Muscle of leg (tissue), 11 donors: ENCODE measurements around the gene HSPG2. TPM values are rescaled to one million over a fixed set of nuclear protein-coding genes. Genes with fewer than 3 reads are reported as not detected.

ENCODE experiments used
- DNase-seq: peaks from one replicate; pipeline ENCODE4 v3.0.0; 2013
- H3K27ac ChIP-seq: one replicate; pipeline ENCODE4 v1.5.1; 2013; ENCODE audit warnings: mild to moderate bottlenecking, low read length, control low read depth
- H3K27me3 ChIP-seq: one replicate; pipeline ENCODE4 v1.6.1; 2013; ENCODE audit warnings: low read length; ENCODE audit not compliant: control insufficient read depth, insufficient read depth
- H3K36me3 ChIP-seq: one replicate; pipeline ENCODE4 v1.6.1; 2013; ENCODE audit warnings: low read length; ENCODE audit not compliant: control insufficient read depth, insufficient read depth
- H3K4me1 ChIP-seq: one replicate; pipeline ENCODE4 v1.6.1; 2013; ENCODE audit warnings: low read length; ENCODE audit not compliant: control insufficient read depth, insufficient read depth
- H3K4me3 ChIP-seq: one replicate; pipeline ENCODE4 v1.5.1; 2013; ENCODE audit warnings: low read length, control low read depth
- H3K9me3 ChIP-seq: replicated peaks from 2 replicates; pipeline ENCODE4 v1.6.1; 2013; ENCODE audit warnings: low read depth, low read length; ENCODE audit not compliant: control insufficient read depth
- WGBS: methylation state at CpG from one replicate; pipeline ENCODE4 v1.1.5; 2013; ENCODE audit warnings: missing lambda C conversion rate; ENCODE audit not compliant: insufficient coverage; 5-methylcytosine and 5-hydroxymethylcytosine counted together
- polyA plus RNA-seq, 8 donors: library from polyadenylated mRNA; unstranded; fragments of 120-200 nt; gene quantifications; one replicate each; pipeline versions ENCODE4 v1.2.1 to v1.2.3, GENCODE V29; 2013; ENCODE audit warnings: inconsistent platforms in 1 of 8, low replicate concordance in 1 of 8; ENCODE audit not compliant: insufficient read length in 8 of 8, insufficient read depth in 1 of 8
- total RNA-seq: library from RNA; stranded (reverse); fragments of 120-200 nt; gene quantifications from one replicate; pipeline ENCODE4 v1.2.4, GENCODE V29; 2013

Gene HSPG2
- total and polyA plus RNA-seq, 9 donors, result 149 to 460 (median 339) TPM

DNA sequence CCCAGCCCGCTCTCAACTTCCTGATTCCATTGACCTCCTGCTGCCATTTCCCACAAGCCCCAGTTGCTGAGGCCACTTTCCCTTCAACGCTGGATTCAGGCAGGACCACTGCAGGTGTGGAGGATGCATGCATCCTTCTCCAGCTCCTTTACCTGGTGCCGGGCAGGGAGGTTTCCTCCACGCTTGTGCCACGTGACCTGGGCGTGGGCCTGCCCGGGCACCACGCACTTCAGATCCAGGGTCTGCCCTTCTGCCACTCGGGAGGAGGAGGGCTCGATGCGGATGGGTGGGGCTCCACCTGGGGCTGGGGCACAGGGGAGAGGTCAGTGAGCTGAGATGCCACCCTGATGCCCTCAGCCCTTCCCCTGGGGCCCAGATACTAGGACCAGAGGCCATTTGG is 93.1 kb downstream of the HSPG2 start:
- WGBS, result 92% methylated on average over 11 of the region's 11 CpGs
- peaks cover 89% of the 10 kb centered on the region for H3K36me3 ChIP-seq

DNA sequence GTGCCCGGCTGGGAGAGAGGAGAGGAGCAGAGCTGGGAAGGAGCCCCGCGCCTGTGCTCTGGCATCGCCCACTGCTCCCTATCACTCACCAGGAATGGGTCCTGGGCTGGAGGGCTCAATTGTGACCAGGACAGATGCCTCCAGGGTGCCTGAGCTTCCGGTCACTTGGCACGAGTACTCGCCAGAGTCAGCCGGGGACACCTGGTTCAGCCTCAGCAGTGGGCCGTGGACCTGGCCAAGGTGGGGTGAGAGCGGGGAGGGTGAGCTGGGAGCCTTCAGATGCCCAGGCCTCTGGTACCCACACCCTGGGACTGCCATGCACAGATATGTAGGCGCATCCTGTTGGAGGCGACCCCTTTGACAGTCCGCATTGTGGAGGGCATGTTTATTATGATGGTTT is 93.9 kb downstream of the HSPG2 start:
- no peak overlapping the region for H3K4me3 ChIP-seq
- no peaks in the 10 kb centered on the region for H3K27me3 ChIP-seq
- no peaks in the 10 kb centered on the region for H3K4me1 ChIP-seq
- no peak for DNase-seq
- peaks cover 89% of the 10 kb centered on the region for H3K36me3 ChIP-seq
- H3K9me3 ChIP-seq, result no peaks in the 10 kb centered on the region
- 85% methylated on average over 9 of the region's 13 CpGs for WGBS
- no peak overlapping the region for H3K27ac ChIP-seq

More for the DNA sequence above, 93.1 kb downstream of the HSPG2 start:
- Histone ChIP-seq H3K27me3 (no peaks in the 10 kb centered on the region), H3K9me3 (no peaks in the 10 kb centered on the region), H3K4me1 (no peaks in the 10 kb centered on the region), H3K4me3 (no peak overlapping the region), H3K27ac (no peak overlapping the region)
- DNase-seq, result no peak

DNA sequence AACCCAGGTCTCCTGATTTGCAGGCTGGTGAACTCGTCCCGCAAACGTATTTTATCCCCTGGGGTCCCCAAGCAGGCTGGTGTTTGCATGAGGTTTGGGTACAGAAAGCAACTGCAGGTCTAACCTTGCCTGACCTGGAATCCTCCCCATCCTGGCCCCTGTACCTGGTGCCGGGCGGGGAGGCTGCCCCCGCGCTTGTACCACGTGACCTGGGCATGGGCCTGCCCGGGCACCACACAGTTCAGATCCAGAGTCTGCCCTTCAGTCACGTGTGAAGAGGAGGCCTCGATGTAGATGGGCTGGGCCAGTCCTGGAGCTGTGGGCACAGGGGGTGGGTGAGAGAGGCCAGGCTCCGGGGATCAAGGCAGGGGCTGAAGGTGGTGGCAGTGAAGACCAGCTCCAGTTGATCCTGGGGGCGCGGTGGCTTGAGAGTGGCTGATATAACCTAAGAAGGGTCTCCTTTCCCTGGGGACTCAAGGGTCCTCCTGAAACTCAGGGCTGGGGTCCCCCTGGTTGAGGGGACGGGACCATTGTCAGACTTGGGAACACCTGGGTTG is 94.4 kb downstream of the HSPG2 start:
- no peaks in the 10 kb centered on the region for H3K9me3 ChIP-seq
- no peak overlapping the region for H3K27ac ChIP-seq
- 89% methylated on average over 4 of the region's 15 CpGs for WGBS
- H3K4me3 ChIP-seq, result no peak overlapping the region
- H3K36me3 ChIP-seq, result peaks cover 89% of the 10 kb centered on the region
- H3K4me1 ChIP-seq, result no peaks in the 10 kb centered on the region
- H3K27me3 ChIP-seq, result no peaks in the 10 kb centered on the region
- no peak for DNase-seq

DNA sequence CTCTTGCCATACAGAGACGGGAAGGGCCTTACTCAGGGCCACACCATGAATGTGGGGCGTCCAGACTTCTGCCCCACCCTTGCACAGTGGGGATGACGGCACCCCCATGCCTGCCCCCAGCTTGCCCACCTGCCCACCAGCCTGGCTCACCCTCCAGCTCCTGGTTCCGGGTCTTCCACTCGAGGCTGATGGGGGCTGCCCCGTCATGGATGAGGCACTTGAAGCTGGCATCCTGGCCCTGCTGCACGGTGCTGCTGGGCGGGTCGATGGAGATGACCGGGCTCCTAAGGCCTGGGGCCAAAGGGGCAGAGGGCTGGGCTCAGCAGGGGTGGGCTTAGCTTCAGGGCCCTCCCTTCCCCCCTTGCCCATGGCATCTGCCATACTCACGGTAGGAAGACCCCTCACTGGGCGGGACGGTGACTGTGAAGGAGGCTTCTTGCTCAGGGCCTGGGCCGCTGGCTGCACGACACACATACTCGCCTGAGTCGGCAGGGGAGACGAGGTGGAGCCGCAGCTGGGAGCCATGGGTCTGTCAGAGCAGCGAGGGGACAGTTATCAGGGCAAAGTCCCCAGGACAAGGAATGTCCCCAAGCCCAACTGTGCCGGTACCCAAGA is 95.2 kb downstream of the HSPG2 start:
- Histone ChIP-seq H3K4me3 (no peak overlapping the region), H3K9me3 (no peaks in the 10 kb centered on the region), H3K27ac (no peak overlapping the region), H3K36me3 (peaks cover 86% of the 10 kb centered on the region), H3K4me1 (no peaks in the 10 kb centered on the region), H3K27me3 (no peaks in the 10 kb centered on the region)
- 91% methylated on average over 21 of the region's 21 CpGs for WGBS
- DNase-seq, result no peak

DNA sequence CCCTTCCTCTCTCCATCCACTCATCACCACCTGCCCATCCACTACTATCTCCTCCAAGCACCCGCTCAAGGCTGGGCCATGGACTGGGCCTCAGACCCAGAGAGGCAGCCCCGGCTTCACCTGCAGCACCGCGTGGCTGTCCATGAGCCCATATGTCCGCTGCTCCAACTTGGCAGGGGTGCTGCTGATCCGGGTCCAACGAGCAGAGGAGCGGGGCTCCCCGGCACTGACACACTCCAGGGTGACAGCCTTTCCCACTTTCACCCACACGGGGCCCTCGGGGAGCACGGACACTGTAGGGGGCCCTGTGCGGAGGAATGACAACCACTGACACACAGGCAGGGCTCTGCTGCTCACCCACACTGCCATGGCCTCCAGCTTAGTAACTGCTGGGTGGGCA is 96.1 kb downstream of the HSPG2 start:
- H3K9me3 ChIP-seq, result no peaks in the 10 kb centered on the region
- peaks cover 86% of the 10 kb centered on the region for H3K36me3 ChIP-seq
- H3K27ac ChIP-seq, result no peak overlapping the region
- no peak for DNase-seq
- H3K4me3 ChIP-seq, result no peak overlapping the region
- no peaks in the 10 kb centered on the region for H3K27me3 ChIP-seq
- no peaks in the 10 kb centered on the region for H3K4me1 ChIP-seq
- WGBS, result 90% methylated on average over 7 of the region's 13 CpGs

GRCh38 chr1:21839337-21840037 is 97.6 kb downstream of the HSPG2 start:
- H3K4me3 ChIP-seq, result no peak overlapping the region
- DNase-seq, result no peak

DNA sequence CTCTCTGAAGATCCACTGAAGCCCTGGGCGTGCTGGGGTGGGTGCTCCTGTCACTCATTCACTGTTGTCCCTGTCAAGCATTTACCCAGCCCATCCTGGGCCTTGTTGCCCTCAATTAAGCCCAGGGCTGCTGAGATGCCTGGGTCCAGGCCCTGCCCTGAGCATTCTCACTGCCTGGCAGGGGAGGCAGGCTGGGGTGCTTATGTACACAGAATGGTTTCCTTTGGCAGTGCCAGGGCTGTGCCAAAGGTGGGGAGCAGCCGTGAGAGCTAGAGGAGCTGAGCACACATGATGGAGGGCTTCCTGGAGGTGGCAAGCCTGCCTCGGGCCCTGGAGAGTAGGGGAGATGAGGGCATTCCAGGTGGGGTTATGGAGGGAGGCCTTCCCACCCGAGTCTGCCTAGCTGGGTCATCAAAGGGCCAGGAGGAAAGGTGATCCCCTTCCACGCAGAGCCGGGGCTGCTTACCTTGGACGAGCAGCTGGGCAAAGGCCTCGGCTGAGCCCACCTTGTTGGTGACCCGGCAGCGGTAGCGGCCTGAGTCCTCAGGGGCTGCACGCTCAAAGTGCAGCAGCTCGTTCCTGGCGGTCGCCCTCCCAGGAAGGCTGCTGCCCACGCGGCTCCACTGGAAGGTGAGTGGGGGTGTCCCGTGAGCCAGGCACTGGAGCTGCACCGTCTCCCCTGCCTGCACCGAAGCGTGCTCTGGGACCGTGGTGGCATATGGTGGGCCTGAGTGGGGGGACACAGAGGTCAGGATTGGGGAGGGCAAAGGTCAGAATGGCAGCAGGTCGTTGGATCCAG is 98.6 kb downstream of the HSPG2 start:
- Histone ChIP-seq H3K36me3 (peaks cover 89% of the 10 kb centered on the region), H3K9me3 (peaks cover 14% of the 10 kb centered on the region), H3K27ac (no peak overlapping the region), H3K27me3 (no peaks in the 10 kb centered on the region), H3K4me3 (no peak overlapping the region), H3K4me1 (no peaks in the 10 kb centered on the region)
- 85% methylated on average over 22 of the region's 23 CpGs for WGBS
- no peak for DNase-seq

More at GRCh38 chr1:21839337-21840037, 97.6 kb downstream of the HSPG2 start:
- Histone ChIP-seq H3K9me3 (peaks cover 8% of the 10 kb centered on the region), H3K4me1 (no peaks in the 10 kb centered on the region), H3K27me3 (no peaks in the 10 kb centered on the region), H3K36me3 (peaks cover 89% of the 10 kb centered on the region), H3K27ac (no peak overlapping the region)
- WGBS, result 92% methylated on average over 17 of the region's 19 CpGs

DNA sequence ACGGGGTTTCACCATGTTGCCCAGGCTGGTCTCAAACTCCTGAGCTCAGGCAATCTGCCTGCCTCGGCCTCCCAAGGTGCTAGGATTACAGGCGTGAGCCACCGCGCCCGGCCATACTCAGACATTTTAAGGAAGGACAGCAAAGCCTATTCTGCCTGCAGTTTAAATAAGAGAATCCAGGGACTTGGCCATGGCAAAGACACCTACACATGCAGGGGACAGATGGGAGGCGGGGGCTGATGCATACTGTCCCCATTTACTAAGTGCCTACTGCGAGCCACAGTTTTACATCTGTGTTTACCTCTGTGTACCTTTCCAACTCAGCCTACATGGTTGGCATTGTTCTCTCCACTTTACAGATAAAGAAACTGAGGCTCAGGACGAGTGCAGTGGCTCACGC is 99.6 kb downstream of the HSPG2 start:
- Histone ChIP-seq H3K36me3 (peaks cover 89% of the 10 kb centered on the region), H3K4me1 (no peaks in the 10 kb centered on the region), H3K9me3 (peaks cover 14% of the 10 kb centered on the region), H3K27me3 (no peaks in the 10 kb centered on the region), H3K27ac (no peak overlapping the region), H3K4me3 (no peak overlapping the region)
- DNase-seq, result no peak
- 94% methylated on average over 6 of the region's 10 CpGs for WGBS

DNA sequence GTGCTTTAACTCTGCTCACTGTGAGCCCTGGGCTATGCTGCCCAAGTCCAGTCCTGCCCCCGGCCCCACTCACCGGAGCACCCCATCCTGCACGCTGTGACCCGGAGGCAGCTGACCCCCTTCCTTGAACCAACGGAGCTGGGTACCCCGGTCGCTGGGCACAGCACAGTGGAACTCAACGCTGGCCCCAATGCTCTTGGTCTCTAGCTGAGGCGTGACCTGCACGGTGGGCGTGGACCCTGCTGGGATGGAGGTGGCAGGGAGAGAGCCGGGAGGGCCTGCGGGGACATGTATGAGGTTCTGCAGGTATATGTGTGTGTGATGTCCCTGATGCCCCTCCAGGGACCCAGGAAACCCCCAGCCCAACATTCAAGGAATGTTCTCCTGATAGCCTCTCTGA is 100.4 kb downstream of the HSPG2 start:
- DNase-seq, result no peak

DNA sequence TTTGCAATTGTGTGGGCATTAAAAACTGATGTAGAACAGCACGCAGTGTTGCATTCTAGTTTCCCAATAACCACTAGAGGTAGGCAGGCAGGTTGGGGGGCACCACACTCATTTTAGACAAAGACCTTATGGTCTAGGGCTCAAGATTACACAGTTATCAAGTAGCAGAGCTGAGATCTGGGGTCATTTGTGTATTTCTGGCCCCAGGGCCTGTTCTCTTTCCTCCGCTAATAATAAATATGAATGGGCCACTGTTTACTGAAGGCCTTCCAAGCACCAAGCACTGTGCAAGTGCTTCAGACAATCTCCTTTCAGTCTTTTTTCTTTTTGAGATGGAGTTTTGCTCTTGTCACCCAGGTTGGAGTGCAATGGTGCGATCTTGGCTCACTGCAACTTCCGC is 101.1 kb downstream of the HSPG2 start:
- no peak overlapping the region for H3K27ac ChIP-seq
- no peak overlapping the region for H3K4me3 ChIP-seq
- no peaks in the 10 kb centered on the region for H3K4me1 ChIP-seq
- peaks cover 14% of the 10 kb centered on the region for H3K9me3 ChIP-seq
- no peaks in the 10 kb centered on the region for H3K27me3 ChIP-seq
- WGBS, result no CpG with 5 or more reads among the region's 4 CpGs
- H3K36me3 ChIP-seq, result peaks cover 89% of the 10 kb centered on the region
- no peak for DNase-seq

More for the DNA sequence above, 100.4 kb downstream of the HSPG2 start:
- 93% methylated on average over 13 of the region's 13 CpGs for WGBS
- Histone ChIP-seq H3K27ac (no peak overlapping the region), H3K4me3 (no peak overlapping the region), H3K27me3 (no peaks in the 10 kb centered on the region), H3K9me3 (peaks cover 14% of the 10 kb centered on the region), H3K36me3 (peaks cover 89% of the 10 kb centered on the region), H3K4me1 (no peaks in the 10 kb centered on the region)
